ENCODE measurements around the gene RAP2B.
"Not testable (repeated sequence)": the region's sequence is repeated elsewhere in the genome, so short reads cannot be mapped to it uniquely, and the experiment has no call there.

The RAP2B gene

DNA sequence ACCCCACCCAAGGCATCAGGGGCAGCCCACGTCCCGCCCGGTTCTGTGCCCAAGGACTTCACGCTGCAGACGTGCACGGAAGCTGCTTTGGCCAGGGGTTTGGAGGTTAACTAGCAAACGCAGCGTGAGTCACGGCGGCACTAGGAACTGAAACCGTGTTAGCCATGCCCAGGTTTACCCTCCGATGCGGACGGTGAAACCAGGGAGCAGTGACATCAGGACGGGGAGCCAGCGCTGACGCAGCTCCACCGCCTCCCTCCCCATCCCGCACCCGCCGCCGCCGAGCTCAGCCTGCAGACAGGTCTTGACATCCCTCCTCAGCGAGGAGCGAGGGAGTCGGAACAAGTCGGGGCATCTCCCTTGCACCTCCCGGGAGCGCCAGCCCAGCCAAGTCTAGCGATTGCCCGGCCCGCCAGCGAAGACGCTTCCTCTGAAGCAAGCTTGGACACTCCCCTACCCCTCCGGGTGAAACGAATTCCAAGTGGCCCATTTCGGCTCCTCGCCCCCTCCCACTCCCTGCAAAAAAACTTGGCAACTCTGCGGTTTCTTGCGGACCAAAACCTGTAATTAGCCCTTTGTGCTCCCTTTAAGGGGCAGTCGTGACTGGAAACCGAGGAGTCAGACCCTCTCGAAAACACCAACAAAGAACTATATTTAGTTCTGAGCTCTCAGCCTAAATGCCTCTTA lies 1.4 kb upstream of the RAP2B start:
- DNase-seq, result peak; percentile 59 to 62

GRCh38 chr3:153161138-153161713 lies 800 bp upstream of the RAP2B start:
- peak; percentile 84 to 94 for DNase-seq

- peak in 1 of 2 donors; percentile 46 for DNase-seq
These were observed 727 bp downstream of the RAP2B start for GRCh38 chr3:153162513-153163392.

GRCh38 chr3:153163393-153163724 lies 1.3 kb downstream of the RAP2B start:
- no peak for DNase-seq

- DNase-seq, result no peak
These were observed 1.9 kb downstream of the RAP2B start for GRCh38 chr3:153163756-153164550.

- no peak for DNase-seq
These were observed 3.2 kb downstream of the RAP2B start for GRCh38 chr3:153165261-153165681.

GRCh38 chr3:153166206-153166605 lies 4.2 kb downstream of the RAP2B start:
- no peak for DNase-seq

DNA sequence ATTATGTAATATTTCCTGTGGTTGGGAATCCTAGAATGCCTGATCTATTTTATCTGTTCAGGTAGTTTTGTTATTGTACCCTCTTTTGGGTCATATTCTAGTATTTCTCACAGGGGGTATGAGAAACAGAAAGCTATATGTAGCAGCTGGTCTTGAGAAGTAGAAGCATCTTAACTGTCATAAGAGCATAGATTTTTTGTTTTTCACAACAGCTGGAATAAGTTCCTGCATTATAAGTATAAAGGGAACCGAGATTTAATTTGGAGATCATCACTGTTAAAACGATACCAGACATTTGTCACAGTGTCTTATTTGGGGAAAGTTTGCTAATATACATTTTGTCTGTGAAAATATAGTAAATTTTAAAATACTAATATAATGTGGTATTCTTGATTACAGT lies 4.8 kb downstream of the RAP2B start:
- no peak for DNase-seq

GRCh38 chr3:153169793-153170383 lies 7.9 kb downstream of the RAP2B start:
- DNase-seq, result no peak

DNA sequence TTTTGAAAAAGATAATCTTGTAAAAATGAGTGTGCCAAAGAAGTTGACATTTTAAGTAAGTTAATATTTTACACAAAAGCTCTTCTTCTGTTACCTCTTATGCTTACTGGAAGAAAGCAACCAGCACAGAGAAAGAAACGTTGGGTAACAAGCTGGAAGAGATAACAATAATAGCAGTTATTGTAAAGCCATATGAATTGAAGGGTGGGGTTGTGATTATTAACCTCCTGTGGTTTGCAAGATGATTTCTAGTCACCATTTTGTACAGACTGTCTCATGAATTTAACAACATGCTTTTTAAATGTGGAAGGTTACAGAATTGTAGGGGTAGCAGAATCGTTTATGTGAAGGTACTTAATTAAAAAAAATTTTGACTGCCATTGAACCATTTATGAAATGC lies 9.2 kb downstream of the RAP2B start:
- DNase-seq, result no peak

GRCh38 chr3:153171918-153172317 lies 9.9 kb downstream of the RAP2B start:
- no peak for DNase-seq

- DNase-seq, result no peak
These were observed 11.1 kb downstream of the RAP2B start for GRCh38 chr3:153172796-153173757.

DNA sequence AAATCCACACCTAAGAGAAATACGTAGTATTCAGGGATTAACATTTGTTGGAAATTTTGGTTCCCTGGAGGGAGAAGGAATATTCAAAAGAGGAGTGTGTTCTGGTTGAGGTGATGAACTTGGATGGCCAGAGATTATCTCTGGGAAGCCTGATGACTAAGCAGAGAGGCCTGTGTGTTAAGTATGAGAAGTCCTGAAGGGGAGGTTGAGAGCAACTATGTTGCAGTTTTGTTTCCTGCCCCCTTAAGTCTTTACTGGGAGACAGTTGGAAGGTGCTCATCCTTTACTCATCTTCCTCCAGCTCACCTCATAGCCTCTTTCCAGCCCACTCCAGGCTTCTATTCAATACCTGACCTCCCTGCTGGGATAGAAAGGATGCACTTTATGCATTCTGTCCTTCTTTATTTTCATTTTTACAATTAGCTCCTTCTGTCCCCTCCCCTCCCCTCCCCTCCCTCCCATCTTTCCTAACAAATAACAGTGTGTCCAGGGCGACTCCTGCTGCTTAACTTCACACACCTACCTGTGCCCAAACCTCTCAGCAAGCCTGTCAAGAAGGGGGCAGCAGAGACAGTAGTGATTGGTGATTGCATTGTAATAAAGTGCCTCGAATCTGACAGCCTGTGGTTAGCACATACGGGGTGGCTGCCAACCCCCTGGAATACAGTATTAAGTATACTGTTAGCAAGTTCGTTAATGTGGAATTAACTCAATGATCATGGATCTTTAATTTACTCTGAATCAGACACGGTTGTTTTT lies 11.9 kb downstream of the RAP2B start:
- no peak for DNase-seq

- DNase-seq, result no peak
These were observed 14.2 kb downstream of the RAP2B start for GRCh38 chr3:153176197-153176596.

DNA sequence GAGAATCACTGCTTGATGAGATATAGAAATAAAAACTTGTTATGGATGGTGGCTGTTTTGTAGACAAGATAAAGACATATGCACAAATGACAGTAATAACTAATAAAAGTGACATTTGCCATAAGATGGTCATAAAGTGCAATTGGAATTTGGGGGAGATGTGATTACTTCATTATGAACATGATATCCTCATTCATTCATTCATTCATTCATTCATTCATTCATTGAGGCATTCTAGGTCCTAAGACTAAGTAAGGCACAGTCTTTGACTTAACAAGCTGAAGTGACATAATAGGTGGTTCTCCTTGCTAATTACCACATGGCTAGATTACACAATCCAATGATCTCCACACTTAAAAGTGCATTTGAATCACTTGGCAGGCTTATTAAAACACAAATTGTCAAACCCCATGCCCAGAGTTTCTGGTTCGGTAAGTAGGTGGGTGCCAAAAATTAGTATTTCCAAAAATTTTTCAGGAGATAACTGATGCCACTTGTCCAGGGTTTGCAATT lies 18.9 kb downstream of the RAP2B start:
- no peak for DNase-seq

DNA sequence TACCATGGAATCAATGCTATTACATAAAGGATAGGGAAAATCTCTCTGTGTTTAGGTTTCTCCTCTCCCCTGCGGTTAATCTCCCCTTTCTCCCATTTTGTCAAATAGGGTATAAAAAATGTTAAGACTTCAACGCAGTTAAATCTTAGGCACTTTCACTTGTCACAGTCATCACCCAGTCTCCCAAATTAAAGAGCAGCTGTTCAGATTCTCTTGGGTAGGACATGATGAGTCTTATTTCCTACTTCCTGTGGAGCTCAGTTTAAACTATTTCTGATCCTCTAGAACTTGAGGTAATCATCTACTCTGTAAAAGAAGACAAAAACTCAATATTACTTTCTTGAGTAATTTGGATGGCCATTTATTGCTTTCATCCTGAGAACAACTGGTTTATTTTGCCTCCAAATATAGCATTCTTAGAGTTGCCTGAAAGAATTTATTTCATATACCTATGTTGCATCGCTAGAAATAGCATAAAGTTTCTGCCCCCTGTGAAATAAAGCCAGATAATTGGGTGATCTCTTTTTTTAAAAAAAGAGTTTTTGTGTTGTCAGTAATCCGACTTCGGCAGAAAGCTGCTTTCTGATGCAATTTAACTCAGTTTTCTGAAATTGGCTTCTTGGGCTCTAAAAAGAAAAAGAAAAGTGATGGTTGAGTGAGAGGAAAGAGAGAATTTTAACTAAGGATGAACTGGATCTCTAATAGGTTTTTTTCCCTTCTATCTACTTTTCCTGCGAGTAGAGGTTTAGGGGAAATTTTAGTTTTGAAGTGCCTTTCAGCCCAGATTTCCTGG lies 20.7 kb downstream of the RAP2B start:
- DNase-seq, result no peak

DNA sequence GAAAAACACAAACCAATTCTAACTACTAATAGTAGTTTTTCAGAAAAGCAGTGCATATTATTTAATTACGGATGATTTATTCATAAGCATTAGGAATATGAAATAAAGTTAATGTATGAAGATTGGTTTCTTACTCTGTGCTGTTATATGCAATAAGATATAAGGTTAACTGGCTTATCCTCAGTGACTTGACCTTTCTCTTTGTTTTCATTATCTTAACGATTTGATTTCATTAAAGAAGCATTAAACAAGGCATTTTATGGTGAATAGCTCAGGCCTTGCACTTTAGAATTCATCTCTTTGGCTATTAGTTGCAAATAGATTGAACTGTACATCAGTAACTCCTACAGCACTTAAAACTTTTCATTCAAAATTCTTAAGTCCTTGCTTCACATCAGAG lies 28.9 kb downstream of the RAP2B start:
- no peak for DNase-seq

GRCh38 chr3:153192327-153192726 lies 30.3 kb downstream of the RAP2B start:
- DNase-seq, result no peak

- not testable (repeated sequence) for DNase-seq
These were observed 31.9 kb downstream of the RAP2B start for GRCh38 chr3:153193786-153194476.
